KG1 (cell line): Measurements from ENCODE around the gene ORM1.
"Not testable (repeated sequence)": the region's sequence is repeated elsewhere in the genome, so short reads cannot be mapped to it uniquely, and the experiment has no call there.

Experiments used
- DNase-seq: peaks from one replicate; lab custom pipeline; 2025; lab: John Stamatoyannopoulos, UW

Gene ORM1

DNA sequence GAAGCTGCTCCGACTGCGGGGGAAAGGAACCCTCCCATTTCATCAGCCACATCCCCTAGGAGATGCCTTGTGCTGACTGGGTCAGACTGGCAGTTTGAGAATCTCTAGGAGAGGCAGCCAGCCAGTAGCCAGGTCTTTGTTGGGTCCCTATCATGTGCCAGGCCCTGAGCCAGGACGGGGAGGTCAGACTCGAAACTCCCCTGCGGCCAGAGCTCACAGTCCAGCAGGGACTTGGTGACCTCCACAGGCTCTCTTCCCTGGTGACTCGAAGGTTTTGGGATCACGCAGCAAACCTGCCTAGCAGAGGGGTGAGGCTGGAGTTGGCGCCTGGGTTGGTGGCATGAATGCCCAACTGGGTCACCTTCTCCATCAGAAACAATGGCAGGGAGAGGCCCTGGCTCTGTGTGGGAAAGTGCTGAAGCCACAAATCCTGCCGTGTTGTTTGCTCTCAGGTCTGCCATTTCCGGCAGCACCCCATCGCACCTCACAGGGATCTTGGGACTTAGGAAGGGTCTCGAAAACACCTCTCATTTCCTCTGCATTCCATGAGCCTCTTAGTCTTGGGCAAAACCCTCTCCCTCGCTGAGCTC lies 14.4 kb upstream of the ORM1 start:
- DNase-seq: no peak

DNA sequence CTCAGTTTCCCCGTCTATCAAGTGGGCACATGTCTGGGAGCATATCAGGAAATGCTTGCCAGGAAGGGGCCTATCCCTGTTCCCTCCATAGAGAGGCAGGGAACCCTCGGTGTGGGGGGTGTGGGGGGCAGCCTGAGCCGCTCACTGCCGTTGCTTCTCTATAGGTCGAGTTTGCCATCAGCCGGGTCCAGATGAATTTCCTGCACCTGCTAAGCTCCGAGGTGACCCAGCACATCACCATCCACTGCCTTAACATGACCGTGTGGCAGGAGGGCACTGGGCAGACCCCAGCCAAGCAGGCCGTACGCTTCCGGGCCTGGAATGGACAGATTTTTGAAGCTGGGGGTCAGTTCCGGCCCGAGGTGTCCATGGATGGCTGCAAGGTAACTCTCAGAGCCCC lies 13.8 kb upstream of the ORM1 start:
- DNase-seq: no peak

DNA sequence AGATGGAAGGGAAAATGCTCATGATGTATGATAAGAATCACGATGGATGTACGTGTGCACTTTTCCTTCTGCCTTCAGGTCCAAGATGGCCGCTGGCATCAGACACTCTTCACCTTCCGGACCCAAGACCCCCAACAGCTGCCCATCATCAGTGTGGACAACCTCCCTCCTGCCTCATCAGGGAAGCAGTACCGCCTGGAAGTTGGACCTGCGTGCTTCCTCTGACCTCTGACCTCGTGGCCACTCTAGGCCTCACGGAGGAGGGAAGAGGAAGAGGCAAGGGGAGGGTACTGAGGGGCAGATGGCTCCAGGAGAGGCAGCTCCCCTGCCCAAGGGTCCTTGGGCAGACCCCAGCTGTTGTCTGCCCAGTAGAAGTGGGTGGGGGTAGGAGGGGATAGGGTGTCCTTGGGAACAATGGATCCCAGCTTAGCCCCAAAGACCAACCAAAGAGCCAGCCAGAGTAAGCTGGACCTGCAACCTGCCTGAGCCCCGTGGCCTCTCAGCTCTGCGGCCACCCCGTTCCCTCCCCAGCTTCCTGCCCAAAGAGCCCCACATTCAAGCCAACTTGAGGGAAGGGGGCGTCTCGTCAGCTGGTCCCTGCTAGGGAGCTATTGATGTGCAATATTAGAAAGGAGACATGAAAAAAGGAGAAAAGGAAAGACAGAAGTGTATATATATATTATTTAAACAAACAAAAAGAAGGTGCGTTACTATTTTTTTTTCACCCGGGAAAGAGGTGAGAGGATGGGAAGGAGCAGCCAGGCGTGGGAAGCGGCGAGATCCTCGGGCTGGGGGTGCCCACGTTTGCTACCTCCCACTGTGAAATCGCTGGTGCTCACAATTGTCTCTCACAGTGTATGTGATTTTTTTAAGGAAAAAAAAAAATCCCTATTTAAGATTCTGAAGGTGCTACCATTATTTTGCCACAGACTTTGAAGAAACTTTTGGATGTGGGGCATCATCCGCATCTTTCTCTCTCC lies 12.1 kb upstream of the ORM1 start:
- no peak for DNase-seq

DNA sequence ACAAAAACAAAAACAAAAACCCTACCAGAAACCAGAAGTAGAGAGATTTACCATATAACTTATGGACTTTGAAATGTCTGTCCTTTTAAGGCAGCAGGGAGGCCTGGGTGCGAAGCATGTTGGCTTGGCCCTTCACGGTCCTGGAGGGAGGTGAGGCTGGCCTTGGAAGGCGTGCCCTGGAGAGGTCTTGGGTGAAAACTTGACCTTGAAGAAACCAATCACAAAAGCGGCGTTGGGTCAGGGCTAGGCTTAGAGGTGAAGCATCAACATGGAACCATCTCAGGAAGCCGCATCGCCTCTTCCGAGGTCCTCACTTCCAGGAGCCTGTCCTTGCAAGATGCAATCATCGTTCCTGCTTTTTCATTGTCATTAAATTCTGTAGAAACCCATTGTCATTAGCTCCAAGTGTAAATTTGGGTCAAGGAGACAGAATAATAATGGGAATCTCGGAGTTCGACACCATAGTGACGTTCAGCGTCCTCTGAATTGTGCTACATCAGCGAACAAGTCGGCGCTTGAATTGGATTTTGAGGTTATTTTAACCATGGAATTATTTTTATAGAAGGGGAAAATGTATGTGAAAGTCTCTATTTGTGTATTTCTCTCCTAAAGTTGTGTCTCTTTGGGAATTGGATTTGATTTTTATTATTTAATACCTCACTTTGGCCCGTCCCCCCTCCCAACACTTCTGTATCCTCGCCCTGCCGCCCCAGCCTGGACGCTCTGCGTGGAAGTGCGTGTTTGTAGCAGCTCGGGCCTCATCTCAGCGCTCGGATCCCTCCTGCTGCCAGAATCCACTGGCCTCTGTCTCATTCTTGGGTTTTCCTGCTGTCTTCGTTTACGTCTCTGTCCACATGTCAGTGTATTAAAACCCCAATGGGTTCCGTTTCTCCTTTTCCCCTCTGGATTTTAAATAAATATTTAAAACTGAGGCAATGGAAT lies 11.1 kb upstream of the ORM1 start:
- no peak for DNase-seq

DNA sequence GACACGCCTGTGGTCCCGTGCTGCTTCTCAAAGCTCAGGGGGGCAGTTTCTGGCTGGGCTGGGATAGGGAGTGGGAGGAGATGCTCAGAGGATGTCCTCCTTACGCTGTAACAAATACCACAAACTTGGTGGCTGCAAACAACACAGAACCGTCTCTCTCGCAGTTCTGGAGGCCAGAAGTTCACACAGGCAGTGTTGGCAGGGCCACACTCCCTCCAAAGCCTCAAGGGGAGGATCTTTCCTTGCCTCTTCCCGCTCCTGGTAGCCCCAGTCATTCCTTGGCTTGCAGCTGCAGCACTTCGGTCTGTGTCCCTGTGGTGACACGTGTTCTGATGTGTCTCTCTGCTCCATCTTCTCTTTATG lies 10.4 kb upstream of the ORM1 start:
- DNase-seq: no peak

DNA sequence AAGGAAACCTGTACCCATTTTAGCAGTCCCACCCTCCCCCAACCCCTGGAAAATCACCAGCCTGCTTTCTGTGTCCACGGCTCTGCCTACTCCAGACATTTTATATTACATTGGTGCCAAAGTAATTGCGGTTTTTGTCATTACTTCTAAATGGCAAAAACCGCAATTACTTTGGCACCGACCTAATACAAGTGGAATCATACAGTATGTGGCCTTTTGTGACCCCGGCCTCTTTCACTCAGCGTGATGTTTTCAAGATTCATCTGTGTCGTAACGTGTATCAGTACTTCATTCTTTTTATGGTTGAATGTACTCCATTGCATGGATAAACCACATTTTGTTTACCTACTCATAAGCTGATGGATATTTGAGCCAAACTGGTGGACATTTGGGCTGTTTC lies 9.7 kb upstream of the ORM1 start:
- DNase-seq: no peak

DNA sequence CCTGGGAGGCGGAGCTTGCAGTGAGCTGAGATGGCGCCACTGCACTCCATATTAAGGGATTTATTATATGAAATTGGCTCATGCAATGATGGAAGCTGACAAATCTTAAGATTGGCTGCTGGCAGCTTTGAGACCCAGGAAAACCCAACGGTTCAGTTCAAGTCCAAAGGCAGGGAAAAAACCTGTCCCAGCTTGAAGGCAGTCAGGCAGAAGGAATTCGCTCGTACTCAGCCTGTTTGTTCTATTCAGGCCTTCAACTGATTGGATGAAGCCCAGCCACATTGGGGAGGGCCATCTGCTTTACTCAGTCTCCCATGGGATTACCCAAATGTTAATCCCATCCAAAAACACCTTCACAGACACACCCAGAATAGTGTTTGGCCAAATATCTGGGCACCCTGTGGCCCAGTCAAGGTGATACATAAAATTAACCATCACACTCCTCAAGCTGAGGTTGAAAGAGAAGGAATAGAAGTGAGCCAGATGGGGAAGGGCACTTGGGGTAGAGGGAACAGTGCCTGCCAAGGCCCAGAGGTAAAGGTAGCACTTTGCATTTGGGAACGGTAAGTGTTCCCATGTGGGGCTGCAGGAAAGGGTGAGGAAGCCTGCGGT lies 8.5 kb upstream of the ORM1 start:
- DNase-seq: no peak

DNA sequence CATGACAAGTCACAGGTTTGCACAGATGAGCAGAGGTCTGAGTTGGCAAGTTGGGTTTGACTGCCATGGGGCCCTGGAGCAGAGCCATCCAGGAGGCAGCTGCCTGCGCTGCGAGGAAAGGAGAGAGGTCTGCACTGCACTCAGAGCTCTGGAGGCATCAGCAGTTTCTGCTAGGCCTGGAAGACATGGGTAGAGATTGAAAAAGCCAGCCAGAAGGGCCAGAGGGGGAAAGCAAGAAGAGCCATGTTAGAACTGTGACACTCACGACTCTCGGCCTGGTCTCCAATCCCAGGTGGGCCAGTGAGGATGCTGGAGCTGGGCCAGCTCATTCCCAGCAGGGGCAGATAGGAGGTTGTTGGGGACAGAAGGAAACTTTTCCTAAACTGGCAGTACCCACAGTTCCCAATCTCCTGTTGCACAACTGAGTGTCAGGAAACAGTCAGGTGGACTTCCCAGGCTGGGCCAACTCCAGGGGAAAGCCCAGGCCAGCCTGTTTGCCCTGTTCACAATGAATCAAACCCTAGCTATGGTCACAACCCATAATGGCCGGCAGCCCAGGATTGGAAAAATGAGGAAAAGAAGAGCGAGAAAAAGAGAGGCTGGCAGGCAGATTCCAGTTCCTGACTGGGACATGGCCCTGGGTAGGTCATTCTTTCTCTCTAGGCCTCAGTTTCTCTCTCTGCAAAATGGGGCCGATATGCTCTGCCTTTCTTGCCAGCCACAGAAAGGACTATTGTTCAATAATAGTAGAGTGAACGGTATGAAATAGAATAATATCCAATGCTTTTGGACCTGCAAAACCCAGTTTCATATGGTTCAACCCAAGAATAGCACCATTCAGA lies 7.8 kb upstream of the ORM1 start:
- no peak for DNase-seq

DNA sequence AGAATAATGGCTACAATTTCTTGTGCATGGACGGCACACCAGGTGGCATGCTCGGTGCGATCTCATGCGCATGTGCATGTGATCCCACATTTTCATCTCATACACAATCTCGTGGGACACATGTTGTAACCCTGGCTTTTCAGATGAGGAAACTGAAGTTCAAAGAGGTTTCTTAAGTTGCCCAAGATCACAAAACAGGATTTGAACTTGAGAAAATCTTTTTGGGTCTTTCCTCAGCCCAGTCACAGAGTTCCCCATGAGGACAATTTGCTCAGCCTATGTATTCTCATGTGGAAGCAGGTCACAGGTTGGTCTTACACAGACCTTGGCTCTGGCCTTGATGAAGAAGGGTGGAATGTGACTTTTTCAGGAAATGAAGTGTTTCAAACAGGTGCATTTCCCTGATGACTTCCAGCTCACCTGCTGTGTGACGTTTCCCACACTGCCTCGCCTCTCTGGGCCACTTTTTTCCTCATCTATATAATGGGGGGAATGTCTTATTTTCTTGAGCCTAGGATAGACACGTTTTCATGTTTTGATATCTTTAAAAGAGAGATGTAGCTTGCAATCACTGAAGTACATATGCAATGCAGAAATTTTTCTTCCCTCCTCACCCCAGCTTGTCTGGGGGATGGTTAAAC lies 7.1 kb upstream of the ORM1 start:
- DNase-seq: no peak

DNA sequence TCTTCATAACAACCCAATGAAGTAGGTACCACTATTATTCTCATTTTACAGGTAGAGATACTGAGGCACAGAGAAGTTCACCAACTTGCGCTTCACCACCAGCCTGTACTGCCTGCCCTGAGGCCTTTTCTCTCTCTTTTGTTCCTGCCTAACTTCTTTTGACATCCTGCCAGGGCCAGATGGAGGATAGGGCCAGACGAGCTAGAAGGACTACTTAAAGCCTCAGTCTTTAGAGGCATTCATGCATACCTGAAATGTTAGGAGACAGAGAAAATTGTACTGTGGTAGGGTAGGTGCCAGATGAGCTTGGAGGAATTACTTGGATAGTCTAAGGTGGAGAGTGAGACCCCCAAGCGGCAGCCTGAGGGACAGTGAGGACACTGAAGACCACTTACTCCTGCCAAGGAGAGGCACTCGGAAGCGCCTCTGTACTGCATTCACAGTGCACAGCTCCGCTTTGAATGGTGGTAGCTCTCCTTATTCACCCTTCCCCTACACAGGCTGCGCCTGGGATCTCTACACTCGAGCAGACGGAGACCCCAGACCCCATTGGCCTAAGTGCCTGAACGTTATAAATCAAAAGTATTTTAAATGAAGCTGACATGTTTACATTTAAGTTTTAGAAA lies 6.2 kb upstream of the ORM1 start:
- no peak for DNase-seq

DNA sequence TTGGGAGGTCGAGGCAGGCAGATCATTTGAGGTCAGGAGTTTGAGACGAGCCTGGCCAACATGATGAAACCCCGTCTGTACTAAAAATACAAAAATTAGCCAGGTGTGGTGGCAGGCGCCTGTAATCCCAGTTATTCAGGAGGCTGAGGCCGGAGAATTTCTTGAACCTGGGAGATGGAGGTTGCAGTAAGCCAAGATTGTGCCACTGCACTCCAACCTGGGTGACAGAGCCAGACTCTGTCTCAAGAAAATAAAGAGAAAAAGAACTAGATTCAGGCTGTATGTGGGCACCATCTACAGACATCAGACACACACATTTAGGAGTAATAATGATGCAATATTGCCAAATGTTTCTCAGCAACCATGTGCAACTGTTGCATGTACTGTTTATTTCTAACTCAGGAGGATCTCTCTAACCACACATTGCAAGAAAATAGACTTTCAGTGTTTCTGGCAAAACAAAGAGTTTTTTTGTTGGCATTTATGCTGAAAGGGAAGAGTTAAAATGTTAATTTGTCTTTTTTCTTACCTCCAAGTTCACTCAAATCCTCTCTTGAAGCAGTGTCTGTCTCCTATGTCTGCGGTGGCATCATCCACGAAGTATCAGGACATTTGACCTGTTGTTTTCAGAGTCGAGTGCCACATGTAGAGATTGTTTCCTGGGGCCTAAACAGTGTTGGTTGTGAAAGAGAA lies 5.1 kb upstream of the ORM1 start:
- no peak for DNase-seq

DNA sequence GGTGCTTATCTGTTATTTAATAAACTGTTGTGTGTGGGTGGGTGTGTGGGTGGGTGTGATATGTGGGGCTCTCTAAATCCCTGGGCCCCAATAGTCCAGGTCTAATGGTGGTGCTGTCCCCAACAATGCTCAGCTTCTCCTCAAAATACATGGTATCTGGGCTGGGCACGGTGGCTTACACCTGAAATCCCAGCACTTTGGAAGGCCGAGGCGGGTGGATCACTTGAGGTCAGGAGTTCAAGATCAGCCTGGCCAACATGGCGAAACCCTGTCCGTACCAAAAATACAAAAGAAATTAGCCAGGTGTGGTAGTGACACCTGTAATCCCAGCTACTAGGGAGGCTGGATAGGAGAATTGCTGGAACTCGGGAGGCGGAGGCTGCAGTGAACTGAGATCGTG lies 4.5 kb upstream of the ORM1 start:
- DNase-seq: no peak

DNA sequence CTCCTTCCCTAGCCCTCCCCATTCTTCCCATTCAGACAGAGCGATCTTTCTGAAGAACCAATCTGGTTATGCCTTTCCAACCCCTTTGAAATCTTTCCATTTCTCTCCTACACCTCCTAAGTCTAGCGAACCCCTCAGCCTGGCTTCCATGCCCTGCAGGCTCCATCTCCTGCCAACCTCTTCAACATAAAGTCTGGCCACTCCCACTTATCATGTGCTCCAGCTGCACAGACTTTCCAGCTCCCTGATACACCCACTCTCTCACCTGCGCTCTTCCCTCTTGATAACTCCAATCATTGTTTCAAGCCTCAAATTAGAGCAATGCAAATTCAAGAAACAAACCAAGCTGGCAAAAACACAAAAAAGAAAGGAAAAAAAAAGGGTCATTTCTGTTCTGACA lies 3.8 kb upstream of the ORM1 start:
- DNase-seq: no peak

DNA sequence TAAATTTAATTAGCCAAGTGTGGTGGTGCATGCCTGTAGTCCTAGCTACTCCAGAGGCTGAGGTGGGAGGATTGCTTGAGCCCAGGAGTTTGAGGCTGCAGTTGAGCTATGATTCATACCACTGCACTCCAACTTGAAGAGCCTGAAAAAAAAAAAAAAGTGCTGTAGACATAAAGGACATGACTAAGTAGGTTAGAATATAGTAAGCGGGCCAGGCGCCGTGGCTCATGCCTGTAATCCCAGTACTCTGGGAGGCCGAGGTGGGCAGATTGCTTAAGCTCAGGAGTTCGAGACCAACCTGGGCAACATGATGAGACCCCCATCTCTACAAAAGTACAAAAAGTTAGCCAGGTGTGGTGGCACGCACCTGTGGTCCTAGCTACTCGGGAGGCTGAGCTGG lies 2.2 kb upstream of the ORM1 start:
- not testable (repeated sequence) for DNase-seq

DNA sequence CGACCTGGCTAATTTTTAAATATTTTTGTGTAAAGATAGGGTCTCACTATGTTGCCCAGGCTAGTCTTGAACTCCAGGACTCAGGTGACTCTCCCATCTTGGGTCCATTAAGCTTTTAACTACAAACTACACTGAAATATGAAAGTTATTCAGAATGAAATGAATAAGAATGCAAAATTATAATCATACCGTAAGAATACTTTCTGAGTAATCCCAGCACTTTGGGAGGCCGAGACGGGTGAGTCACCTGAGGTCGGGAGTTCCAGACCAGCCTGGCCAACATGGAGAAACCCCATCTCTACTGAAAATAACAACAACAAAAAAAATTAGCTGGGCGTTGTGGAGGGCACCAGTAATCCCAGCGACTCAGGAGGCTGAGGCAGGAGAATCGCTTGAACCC lies 1.1 kb upstream of the ORM1 start:
- no peak for DNase-seq

DNA sequence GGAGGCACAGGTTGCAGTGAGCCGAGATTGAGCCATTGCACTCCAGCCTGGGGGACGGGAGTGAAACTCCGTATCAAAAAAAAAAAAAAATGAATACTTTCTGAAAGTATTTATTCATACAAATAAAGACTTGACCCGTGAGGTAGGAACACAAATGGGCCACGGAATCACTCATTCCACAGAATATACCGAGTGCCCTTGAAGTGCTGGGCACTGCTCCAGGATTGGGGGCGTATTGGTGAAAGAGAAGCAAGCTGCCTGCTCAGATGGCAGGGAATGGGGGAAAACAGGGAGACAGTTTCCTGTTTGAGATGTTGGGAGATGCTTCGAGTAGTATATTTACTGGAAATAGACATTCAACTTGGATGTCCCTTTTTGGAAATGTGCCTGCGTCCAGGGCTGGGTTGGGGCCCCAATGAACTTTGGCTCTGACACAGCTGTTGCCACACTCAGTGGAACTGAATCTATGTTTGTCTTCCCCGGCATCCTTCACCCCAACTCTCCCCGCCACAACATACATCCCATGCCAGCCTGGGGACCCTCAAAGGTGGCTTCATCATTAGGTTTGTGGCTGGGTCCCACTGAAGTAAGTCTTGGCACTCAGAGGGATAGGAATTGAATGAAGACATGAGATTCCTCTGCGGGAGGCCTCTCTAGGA lies 609 bp upstream of the ORM1 start:
- not testable (repeated sequence) for DNase-seq

DNA sequence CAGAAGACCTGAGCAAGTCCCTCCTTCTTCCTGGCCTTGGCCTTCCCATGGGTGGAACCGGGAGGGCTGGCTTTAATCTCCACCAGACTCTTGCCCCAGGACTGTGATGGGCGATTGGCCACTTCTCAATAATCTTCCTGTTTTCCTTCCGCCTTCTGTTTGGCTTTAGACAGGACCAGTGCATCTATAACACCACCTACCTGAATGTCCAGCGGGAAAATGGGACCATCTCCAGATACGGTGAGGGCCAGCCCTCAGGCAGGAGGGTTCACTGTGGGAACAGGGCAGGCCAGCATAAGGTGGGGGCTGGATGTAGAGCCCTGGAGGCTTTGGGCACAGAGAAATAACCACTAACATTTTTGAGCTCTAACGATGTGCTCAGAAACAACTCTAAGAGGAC lies 951 bp downstream of the ORM1 start:
- not testable (repeated sequence) for DNase-seq

DNA sequence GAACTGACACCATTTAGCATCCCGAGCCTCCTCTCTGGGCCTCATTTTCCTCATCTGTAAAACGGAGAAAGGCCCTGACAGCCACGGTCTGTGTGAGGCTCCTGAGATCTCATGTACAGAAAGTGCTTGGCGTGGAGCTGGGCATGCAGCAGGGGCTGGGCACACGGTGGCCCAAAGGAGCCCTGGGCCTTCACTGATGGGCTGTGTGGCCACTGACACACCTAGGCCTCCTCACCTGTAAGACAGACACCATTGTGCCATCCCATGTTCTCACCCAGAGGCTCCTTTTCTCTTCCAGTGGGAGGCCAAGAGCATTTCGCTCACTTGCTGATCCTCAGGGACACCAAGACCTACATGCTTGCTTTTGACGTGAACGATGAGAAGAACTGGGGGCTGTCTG lies 1.6 kb downstream of the ORM1 start:
- DNase-seq: no peak

DNA sequence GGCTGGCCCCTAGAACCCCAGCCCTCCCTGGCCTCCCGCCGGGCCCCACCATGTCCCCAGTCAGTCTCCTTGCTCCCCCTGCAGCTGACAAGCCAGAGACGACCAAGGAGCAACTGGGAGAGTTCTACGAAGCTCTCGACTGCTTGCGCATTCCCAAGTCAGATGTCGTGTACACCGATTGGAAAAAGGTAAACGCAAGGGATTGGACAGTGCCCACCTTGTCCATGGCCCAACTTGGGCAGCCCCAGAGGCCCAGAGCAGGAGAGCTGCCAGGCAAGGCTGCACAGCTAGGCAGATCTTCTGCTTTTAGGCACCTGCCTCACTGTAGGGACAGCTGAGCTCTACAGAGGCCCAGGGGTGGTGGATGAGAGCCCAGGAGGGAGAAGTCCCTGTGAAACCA lies 2.1 kb downstream of the ORM1 start:
- DNase-seq: not testable (repeated sequence)
